Measurements from ENCODE around the gene CAPS.

- no peak for TF ChIP-seq POLR2A (IDR thresholded peaks at IDR 0.05)
- no peak for TF ChIP-seq CTCF (IDR thresholded peaks at IDR 0.05)
- no peak for TF ChIP-seq EP300 (IDR thresholded peaks at IDR 0.05)
- TF ChIP-seq POLR2AphosphoS5 (IDR thresholded peaks at IDR 0.05): no peak
Observed at GRCh38 chr19:5882421-5882968, 31.6 kb upstream of the CAPS start.
